Fibroblast of pulmonary artery (primary cell): ENCODE data around the gene NRXN3.
A peak's percentile ranks its signal among the peaks of the same experiment; 100 is the strongest.

Experiments
- DNase-seq: peaks from one replicate; pipeline ENCODE4 v3.0.0-alpha.2; 2010; ENCODE audit warnings: low read depth
- H3K4me3 ChIP-seq: replicated peaks from 2 replicates; pipeline ENCODE4 v1.5.1; 2011; ENCODE audit warnings: low read depth, mild to moderate bottlenecking, control low read depth, low read length, moderate library complexity
- CTCF ChIP-seq: IDR thresholded peaks from 2 replicates; pipeline ENCODE4 v1.5.1; 2011; ENCODE audit warnings: mild to moderate bottlenecking, control low read depth, low read length, inconsistent platforms; ENCODE audit errors: missing control alignments

The NRXN3 gene

GRCh38 chr14:79043194-79043889 is 873.2 kb downstream of the NRXN3 start:
- H3K4me3 ChIP-seq: no peak overlapping the region
- no peak for DNase-seq
- TF ChIP-seq CTCF: no peak

GRCh38 chr14:79044894-79045624 is 874.9 kb downstream of the NRXN3 start:
- no peak for TF ChIP-seq CTCF
- no peak overlapping the region for H3K4me3 ChIP-seq
- DNase-seq: peak; percentile 71

- DNase-seq: no peak
- no peak for TF ChIP-seq CTCF
Observed at GRCh38 chr14:79050787-79051727, 880.9 kb downstream of the NRXN3 start.

GRCh38 chr14:79051742-79052141 is 881.6 kb downstream of the NRXN3 start:
- DNase-seq: no peak
- H3K4me3 ChIP-seq: no peak overlapping the region
- TF ChIP-seq CTCF: no peak

More at GRCh38 chr14:79050787-79051727, 880.9 kb downstream of the NRXN3 start:
- no peak overlapping the region for H3K4me3 ChIP-seq

- peak; percentile 27 for DNase-seq
Observed at GRCh38 chr14:79056879-79057278, 886.7 kb downstream of the NRXN3 start.

More at GRCh38 chr14:79056879-79057278, 886.7 kb downstream of the NRXN3 start:
- no peak overlapping the region for H3K4me3 ChIP-seq
- no peak for TF ChIP-seq CTCF
